HEK293T (cell line): Measurements from ENCODE around the gene ADSS1.

Experiments
- BHLHE40 ChIP-seq: fragments of 450-650 bp; IDR thresholded peaks from 2 replicates; pipeline ENCODE4 v1.6.1; 2016; ENCODE audit warnings: mild to moderate bottlenecking, moderate library complexity, borderline replicate concordance
- FOXK2 ChIP-seq: fragments of 450-650 bp; IDR thresholded peaks from 2 replicates; pipeline ENCODE4 v1.6.1; 2016; ENCODE audit warnings: mild to moderate bottlenecking
- L3MBTL2 ChIP-seq: fragments of 450-650 bp; conservative IDR thresholded peaks from 2 replicates; pipeline ENCODE4 v1.6.1; 2016; ENCODE audit warnings: mild to moderate bottlenecking
- SP1 ChIP-seq: fragments of 450-650 bp; IDR thresholded peaks from 2 replicates; pipeline ENCODE4 v1.6.1; 2017

- no peak for TF ChIP-seq BHLHE40
- TF ChIP-seq SP1 = no peak
- no peak for TF ChIP-seq FOXK2
- TF ChIP-seq L3MBTL2 = no peak
Observed at GRCh38 chr14:104689109-104689880, 34.7 kb upstream of the ADSS1 start, which contains the start of gene INF2.
